Transverse colon (tissue), 4 donors: ENCODE data around the gene ZDHHC19. TPM values are rescaled to one million over a fixed set of nuclear protein-coding genes. Genes with fewer than 3 reads are reported as not detected.
"Not testable (repeated sequence)": the region's sequence is repeated elsewhere in the genome, so short reads cannot be mapped to it uniquely, and the experiment has no call there.

Experiments used
- DNase-seq: peaks from one replicate; pipeline ENCODE4 v3.0.0-alpha.2; 2019
- H3K27ac ChIP-seq, 4 donors: fragments of 200-600 bp; sonication (generic); 2 replicates each; pipeline ENCODE4 v1.5.1; 2016 to 2018; ENCODE audit warnings: inconsistent platforms in 4 of 4
- H3K27me3 ChIP-seq: fragments of 200-600 bp; sonication (generic); 2 replicates; pipeline ENCODE4 v1.5.1; 2017; ENCODE audit warnings: inconsistent platforms
- H3K36me3 ChIP-seq, 4 donors: fragments of 200-600 bp; sonication (generic); 2 replicates each; pipeline ENCODE4 v1.5.1; 2017 to 2019; ENCODE audit warnings: inconsistent platforms in 4 of 4
- H3K4me1 ChIP-seq, 4 donors: fragments of 200-600 bp; sonication (generic); 2 replicates each; pipeline ENCODE4 v1.5.1; 2017 to 2020; ENCODE audit warnings: inconsistent platforms in 4 of 4
- H3K4me3 ChIP-seq, 4 donors: fragments of 200-600 bp; sonication (generic); 1 replicate in 1 of 4; 2 replicates in 3 of 4; pipeline versions ENCODE4 v1.5.1 to v1.6.1; 2017 to 2019; ENCODE audit warnings: inconsistent platforms in 4 of 4
- H3K9me3 ChIP-seq, 2 donors: fragments of 200-600 bp; sonication (generic); 2 replicates each; pipeline ENCODE4 v1.5.1; 2017 to 2019; ENCODE audit warnings: inconsistent platforms in 2 of 2
- EP300 ChIP-seq: sonication (generic); formaldehyde crosslinking; IDR thresholded peaks from one replicate; pipeline ENCODE4 v1.6.1; 2017; ENCODE audit warnings: antibody characterized with exemption, low read depth
- POLR2A ChIP-seq: fragments of 450-650 bp; IDR thresholded peaks from one replicate; pipeline ENCODE4 v1.6.1; 2016; ENCODE audit warnings: antibody characterized with exemption, mild to moderate bottlenecking, moderate library complexity
- POLR2AphosphoS5 ChIP-seq, 3 donors: sonication (generic); formaldehyde crosslinking; IDR thresholded peaks; one replicate each; pipeline ENCODE4 v1.6.1; 2016; ENCODE audit warnings: antibody characterized with exemption in 3 of 3
- WGBS, 2 donors: methylation state at CpG; one replicate each; pipeline ENCODE4 v1.1.5; 2018; ENCODE audit warnings: low coverage in 1 of 2; 5-methylcytosine and 5-hydroxymethylcytosine counted together
- in situ Hi-C, 4 donors: fragments of 200-750 bp; cut with MboI; loops; one replicate each; pipeline versions ENCODE4 v1.15.0 to v1.15.1; 2017; ENCODE audit warnings: low sequenced_read_pairs in 3 of 4, low pct_ligation_motif_present in 1 of 4, low pct_unique_long_range_greater_than_20kb in 1 of 4
- intact Hi-C: fragments of 100-400 bp; cut with DNase I; formaldehyde crosslinking; loops from one replicate; pipeline ENCODE4 v1.15.1; 2023; ENCODE audit warnings: low total_unique reads
- total RNA-seq, 4 donors: library from RNA; depleted of rRNA; stranded (reverse); fragments of >200 nt; gene quantifications; one replicate each; pipeline ENCODE4 v1.1.0, GENCODE V29; 2016
- TF ChIP-seq, protein P1 (sequence below), 5 experiments: fragments of 200-600 bp in 3 of 5; fragments of 450-650 bp in 2 of 5; sonication (generic) in 3 of 5; IDR thresholded peaks; 1 replicate in 2 of 5; 2 replicates in 3 of 5; pipeline ENCODE4 v1.5.1; 2016 to 2017; ENCODE audit warnings: antibody characterized with exemption in 5 of 5, inconsistent platforms in 3 of 5, mild to moderate bottlenecking in 2 of 5, moderate library complexity in 1 of 5

Gene ZDHHC19
- total RNA-seq, 4 donors from 2014 or later, result not detected

DNA sequence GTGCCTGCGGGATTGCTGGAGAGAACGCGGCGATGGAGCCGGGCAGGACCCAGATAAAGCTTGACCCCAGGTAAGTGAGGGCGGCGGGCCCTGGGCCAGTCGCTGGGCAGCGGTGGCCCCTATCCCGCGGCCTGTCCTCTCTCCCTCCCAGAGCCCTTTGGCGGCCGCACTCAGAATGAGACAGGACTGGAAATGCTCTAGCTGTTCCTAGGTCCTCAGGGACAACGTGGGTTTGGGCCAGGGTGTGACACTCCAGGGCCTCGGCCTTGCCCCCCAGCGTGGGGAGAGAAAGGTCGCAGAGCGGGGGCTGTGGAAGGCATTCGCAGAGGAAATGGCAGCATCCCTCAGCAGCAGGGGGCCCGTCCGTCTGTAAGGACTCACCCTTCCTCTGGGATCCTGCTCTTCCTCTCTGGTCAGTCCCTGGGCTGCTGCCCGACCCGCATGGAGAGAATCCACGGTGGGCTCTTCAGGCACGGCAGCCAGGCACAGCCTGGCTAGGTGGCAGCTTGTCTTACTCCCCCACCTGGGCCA lies 5.5 kb upstream of the ZDHHC19 start:
- intact Hi-C loops (no loop called here), in situ Hi-C loops (loop anchor here in 1 of 4 donors (25.0 kb wide), 1 partner anchor 479 kb away; no protein-coding TSS in a partner anchor)
- H3K9me3 ChIP-seq, result no peaks in the 10 kb centered on the region
- H3K4me1 ChIP-seq, result peaks cover 0 to 30% (median 25%) of the 10 kb centered on the region in 4 donors
- no peak for DNase-seq
- peak overlapping the region in 3 of 4 donors; percentile 19 to 38 (median 22) for H3K4me3 ChIP-seq
- H3K27ac ChIP-seq, result peak overlapping the region in 3 of 4 donors; percentile 15 to 43 (median 17)
- H3K27me3 ChIP-seq, result no peaks in the 10 kb centered on the region
- H3K36me3 ChIP-seq, result no peaks in the 10 kb centered on the region
- TF ChIP-seq, protein P1, sequence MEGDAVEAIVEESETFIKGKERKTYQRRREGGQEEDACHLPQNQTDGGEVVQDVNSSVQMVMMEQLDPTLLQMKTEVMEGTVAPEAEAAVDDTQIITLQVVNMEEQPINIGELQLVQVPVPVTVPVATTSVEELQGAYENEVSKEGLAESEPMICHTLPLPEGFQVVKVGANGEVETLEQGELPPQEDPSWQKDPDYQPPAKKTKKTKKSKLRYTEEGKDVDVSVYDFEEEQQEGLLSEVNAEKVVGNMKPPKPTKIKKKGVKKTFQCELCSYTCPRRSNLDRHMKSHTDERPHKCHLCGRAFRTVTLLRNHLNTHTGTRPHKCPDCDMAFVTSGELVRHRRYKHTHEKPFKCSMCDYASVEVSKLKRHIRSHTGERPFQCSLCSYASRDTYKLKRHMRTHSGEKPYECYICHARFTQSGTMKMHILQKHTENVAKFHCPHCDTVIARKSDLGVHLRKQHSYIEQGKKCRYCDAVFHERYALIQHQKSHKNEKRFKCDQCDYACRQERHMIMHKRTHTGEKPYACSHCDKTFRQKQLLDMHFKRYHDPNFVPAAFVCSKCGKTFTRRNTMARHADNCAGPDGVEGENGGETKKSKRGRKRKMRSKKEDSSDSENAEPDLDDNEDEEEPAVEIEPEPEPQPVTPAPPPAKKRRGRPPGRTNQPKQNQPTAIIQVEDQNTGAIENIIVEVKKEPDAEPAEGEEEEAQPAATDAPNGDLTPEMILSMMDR (IDR thresholded peaks at IDR 0.05), result no peak
- TF ChIP-seq POLR2AphosphoS5 (IDR thresholded peaks at IDR 0.05) (no peak), POLR2A (no peak), EP300 (no peak)
- 47% methylated on average over 21 of the region's 25 CpGs; no CpG with 5 or more reads in 1 of the 2 donors for WGBS, 2 donors

DNA sequence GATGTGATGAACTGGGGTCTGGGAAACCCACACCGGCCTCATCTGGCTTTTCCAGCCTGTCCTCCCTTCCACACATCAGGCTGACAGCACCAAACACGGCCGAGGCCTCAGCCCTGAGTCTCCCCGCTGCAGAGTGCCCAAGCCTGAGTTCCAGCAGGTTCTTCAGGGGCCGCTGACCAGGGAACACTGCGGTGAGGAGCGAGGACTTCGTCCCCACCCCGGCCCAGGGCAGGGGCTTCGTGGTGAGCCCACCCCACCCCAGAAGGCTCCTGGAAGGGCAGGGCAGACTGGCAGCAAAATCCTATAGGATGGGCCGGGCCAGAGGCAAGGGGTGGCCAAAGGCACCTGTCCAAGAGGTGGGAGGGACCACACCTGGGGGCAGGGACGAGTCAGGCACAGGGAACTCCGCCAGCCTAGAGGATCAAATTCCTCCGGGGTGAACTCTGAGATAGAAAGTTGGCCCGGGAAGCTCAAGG lies 4.9 kb upstream of the ZDHHC19 start, which contains the start of gene SLC51A:
TSS of gene SLC51A (plus strand) at position 446 of the 476 bp plus-strand sequence. CDS start 179 bp downstream, outside the sequence.
- no peak for TF ChIP-seq EP300
- TF ChIP-seq POLR2AphosphoS5 (IDR thresholded peaks at IDR 0.05), result peak in 1 of 3 donors; percentile 26
- peak; percentile 24 for TF ChIP-seq POLR2A
- TF ChIP-seq, protein P1 (IDR thresholded peaks at IDR 0.05), result no peak
- intact Hi-C loops, result no loop called here
- no peaks in the 10 kb centered on the region for H3K9me3 ChIP-seq
- peaks cover 0 to 30% (median 25%) of the 10 kb centered on the region in 4 donors for H3K4me1 ChIP-seq
- no peaks in the 10 kb centered on the region for H3K36me3 ChIP-seq
- peak within 1 kb of the TSS in 3 of 4 donors; percentile 19 to 38 (median 22) for H3K4me3 ChIP-seq
- in situ Hi-C loops, result loop anchor here in 1 of 4 donors (25.0 kb wide), 1 partner anchor 479 kb away; no protein-coding TSS in a partner anchor
- 54% methylated on average over 15 of the region's 15 CpGs; no CpG with 5 or more reads in 1 of the 2 donors for WGBS, 2 donors
- no peaks in the 10 kb centered on the region for H3K27me3 ChIP-seq
- H3K27ac ChIP-seq, result peak within 1 kb of the TSS; percentile 2 to 43 (median 16)
- peak; percentile 68 for DNase-seq

DNA sequence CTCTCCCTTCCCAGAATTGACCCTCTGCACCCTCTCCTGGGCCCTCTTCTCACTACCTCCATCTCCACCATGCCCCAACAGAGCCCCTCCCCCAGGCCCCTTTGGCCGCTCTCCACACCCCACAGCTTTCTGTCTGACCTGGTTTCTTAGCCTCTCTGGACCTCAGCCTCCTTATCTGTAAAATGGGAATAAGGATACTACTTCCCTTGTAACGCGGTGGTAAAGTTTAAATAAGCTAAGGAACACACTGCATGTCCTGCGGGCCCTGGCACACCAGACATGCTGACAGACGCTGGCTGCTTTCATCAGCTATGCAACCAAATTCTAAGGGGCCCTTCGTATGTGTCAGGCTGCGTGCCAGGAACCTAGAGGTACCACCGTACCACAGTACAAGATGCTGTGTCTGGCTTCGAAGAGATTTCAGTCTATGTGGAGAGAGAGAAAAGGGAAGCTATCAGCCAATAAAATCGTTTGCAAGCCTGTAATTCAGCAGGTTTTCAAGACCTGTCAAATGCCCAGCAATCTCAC lies 4.4 kb upstream of the ZDHHC19 start:
- Histone ChIP-seq H3K36me3 (no peaks in the 10 kb centered on the region), H3K4me3 (no peak overlapping the region), H3K27ac (peak overlapping the region in 2 of 4 donors; percentile 2 to 17), H3K4me1 (peaks cover 0 to 30% (median 25%) of the 10 kb centered on the region in 4 donors), H3K9me3 (no peaks in the 10 kb centered on the region), H3K27me3 (no peaks in the 10 kb centered on the region)
- in situ Hi-C loops (loop anchor here in 1 of 4 donors (25.0 kb wide), 1 partner anchor 478 kb away; no protein-coding TSS in a partner anchor), intact Hi-C loops (no loop called here)
- no peak for TF ChIP-seq POLR2AphosphoS5 (IDR thresholded peaks at IDR 0.05)
- no peak for TF ChIP-seq POLR2A
- TF ChIP-seq, protein P1 (IDR thresholded peaks at IDR 0.05), result no peak
- TF ChIP-seq EP300, result no peak
- 83 to 88% methylated on average over 3 to 10 of the region's 10 CpGs for WGBS, 2 donors
- DNase-seq, result no peak

DNA sequence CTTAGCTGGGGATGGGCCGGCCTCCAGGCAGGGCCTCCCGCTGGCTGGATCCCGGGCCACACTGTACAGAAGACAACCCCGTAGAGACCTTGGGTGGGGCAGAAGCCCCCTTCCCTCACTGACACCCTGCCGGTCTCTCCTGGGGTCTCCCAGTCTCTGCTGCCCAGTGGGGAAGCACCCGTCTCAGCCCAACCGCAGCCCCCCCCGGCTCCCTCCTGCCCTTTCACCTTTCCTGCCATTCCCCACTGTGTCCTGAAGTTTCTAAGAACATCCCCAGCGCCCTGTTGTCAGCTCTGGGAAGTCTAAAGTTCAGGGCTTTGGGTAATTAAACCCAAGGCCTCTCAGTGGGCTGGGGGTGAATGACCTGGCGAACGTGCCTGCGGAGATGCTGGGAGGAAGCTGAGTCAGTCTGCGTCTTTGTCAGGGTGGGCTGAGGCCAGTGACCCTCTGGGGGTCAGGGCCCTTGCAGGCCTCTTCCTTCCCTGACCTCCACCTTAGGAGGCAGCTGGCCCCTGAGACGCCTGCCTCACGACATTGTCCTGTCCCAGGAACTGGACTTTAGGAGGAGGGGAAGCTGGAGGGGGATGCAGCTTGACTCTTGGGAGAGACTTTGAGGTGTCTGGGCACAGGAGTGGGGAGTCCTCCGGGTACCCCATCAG lies 3.7 kb upstream of the ZDHHC19 start:
- Histone ChIP-seq H3K36me3 (no peaks in the 10 kb centered on the region), H3K9me3 (no peaks in the 10 kb centered on the region)
- 84% methylated on average over 16 of the region's 16 CpGs; no CpG with 5 or more reads in 1 of the 2 donors for WGBS, 2 donors

DNA sequence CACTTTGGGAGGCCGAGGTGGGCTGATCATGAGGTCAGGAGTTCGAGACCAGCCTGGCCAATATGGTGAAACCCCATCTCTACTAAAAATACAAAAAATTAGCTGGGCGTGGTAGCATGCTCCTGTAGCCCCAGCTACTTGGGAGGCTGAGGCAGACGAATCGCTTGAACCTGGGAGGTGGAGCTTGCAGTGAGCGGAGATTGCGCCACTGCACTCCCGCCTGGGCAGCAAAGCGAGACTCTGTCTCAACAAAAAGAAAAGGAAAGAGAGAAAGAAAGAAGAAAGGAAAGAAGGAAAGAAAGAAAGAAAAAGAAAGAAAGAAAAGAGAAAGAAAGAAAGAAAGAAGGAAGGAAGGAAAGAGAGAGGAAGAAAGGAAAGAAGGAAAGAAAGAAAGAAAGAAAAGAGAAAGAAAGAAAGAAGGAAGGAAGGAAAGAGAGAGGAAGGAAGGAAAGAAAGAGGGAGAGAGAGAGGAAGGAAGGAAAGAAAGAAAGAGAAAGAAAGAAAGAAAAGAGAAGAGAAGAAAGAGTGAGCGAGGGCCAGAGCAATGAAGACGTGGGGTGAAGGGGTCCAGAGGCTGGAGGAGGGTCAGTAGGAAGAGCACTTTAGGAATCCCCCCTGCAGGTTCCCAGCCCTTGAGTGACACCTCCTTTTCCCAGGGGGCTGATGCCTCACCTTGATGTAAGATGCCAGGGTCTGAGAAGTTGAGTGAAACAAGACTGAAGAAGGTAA lies 1.1 kb downstream of the ZDHHC19 start:
- intact Hi-C loops, H3K4me1 ChIP-seq, H3K27ac ChIP-seq, H3K4me3 ChIP-seq, DNase-seq, H3K9me3 ChIP-seq, H3K36me3 ChIP-seq, H3K27me3 ChIP-seq: not testable (repeated sequence)
- in situ Hi-C loops, result loop anchor here in 1 of 4 donors (25.0 kb wide), 1 partner anchor 473 kb away; no protein-coding TSS in a partner anchor
- 79 to 81% methylated on average over 9 to 11 of the region's 11 CpGs for WGBS, 2 donors

More for the DNA sequence above, 3.7 kb upstream of the ZDHHC19 start:
- in situ Hi-C loops (loop anchor here in 1 of 4 donors (25.0 kb wide), 1 partner anchor 478 kb away; no protein-coding TSS in a partner anchor), intact Hi-C loops (no loop called here)
- peak overlapping the region in 3 of 4 donors; percentile 2 to 33 (median 15) for H3K27ac ChIP-seq
- no peak overlapping the region for H3K4me3 ChIP-seq
- peak; percentile 57 for DNase-seq
- H3K4me1 ChIP-seq, result peaks cover 0 to 27% (median 25%) of the 10 kb centered on the region in 4 donors
- no peaks in the 10 kb centered on the region for H3K27me3 ChIP-seq
- no peak for TF ChIP-seq EP300
- TF ChIP-seq, protein P1 (IDR thresholded peaks at IDR 0.05), result no peak
